Fibroblast of mammary gland (primary cell): ENCODE results near the gene LIME1.

ENCODE experiments used
- DNase-seq: peaks from one replicate; pipeline ENCODE4 v3.0.0-alpha.2; 2010; ENCODE audit warnings: low read depth
- H3K4me3 ChIP-seq: 2 replicates; pipeline ENCODE4 v1.5.1; 2011; ENCODE audit warnings: low read depth, mild to moderate bottlenecking, low read length, moderate library complexity; ENCODE audit not compliant: control insufficient read depth
- CTCF ChIP-seq: conservative IDR thresholded peaks from 2 replicates; pipeline ENCODE4 v1.5.1; 2011; ENCODE audit warnings: low read depth, low read length, inconsistent platforms; ENCODE audit not compliant: control insufficient read depth, insufficient read depth

LIME1 gene

GRCh38 chr20:63748934-63749270 is 12.4 kb downstream of the LIME1 start:
- DNase-seq: no peak
- TF ChIP-seq CTCF: no peak
- no peak overlapping the region for H3K4me3 ChIP-seq

GRCh38 chr20:63749597-63750508 is 13.4 kb downstream of the LIME1 start:
- no peak for DNase-seq
- H3K4me3 ChIP-seq: no peak overlapping the region
- no peak for TF ChIP-seq CTCF

- no peak for DNase-seq
- H3K4me3 ChIP-seq: no peak overlapping the region
- TF ChIP-seq CTCF: no peak
Measured at GRCh38 chr20:63750807-63751470, 14.5 kb downstream of the LIME1 start.

GRCh38 chr20:63751471-63752271 is 15.2 kb downstream of the LIME1 start:
- TF ChIP-seq CTCF: no peak
- no peak for DNase-seq
- H3K4me3 ChIP-seq: no peak overlapping the region

GRCh38 chr20:63752411-63753101 is 16.1 kb downstream of the LIME1 start:
- DNase-seq: no peak
- H3K4me3 ChIP-seq: no peak overlapping the region
- TF ChIP-seq CTCF: no peak

- no peak for TF ChIP-seq CTCF
- no peak overlapping the region for H3K4me3 ChIP-seq
- no peak for DNase-seq
Measured at GRCh38 chr20:63753381-63753780, 16.9 kb downstream of the LIME1 start.
